Measurements from ENCODE around the gene KCTD15.

Gene KCTD15

DNA sequence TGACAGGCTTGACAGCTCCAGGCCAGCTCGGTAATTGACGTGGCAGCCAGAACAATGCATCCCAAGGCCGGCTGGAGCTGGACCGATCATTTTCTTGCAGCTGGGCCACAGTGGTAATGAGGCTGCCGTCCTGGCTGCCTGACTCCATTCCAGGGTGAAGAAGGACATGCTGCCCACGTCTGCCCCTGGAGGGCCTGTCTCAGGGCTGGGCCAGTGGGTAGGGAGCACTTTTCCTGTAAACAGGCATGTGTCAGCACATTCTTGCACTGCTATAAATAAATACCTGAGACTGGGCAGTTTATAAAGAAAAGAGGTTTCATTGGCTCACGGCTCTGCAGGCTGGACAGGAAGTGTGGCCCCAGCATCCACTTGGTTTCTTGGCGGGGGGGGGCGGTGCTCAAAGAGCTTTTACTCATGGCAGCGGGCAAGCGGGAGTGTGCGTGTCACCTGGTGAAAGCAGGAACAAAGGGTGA lies 38.1 kb upstream of the KCTD15 start:
- TF ChIP-seq, protein P1, sequence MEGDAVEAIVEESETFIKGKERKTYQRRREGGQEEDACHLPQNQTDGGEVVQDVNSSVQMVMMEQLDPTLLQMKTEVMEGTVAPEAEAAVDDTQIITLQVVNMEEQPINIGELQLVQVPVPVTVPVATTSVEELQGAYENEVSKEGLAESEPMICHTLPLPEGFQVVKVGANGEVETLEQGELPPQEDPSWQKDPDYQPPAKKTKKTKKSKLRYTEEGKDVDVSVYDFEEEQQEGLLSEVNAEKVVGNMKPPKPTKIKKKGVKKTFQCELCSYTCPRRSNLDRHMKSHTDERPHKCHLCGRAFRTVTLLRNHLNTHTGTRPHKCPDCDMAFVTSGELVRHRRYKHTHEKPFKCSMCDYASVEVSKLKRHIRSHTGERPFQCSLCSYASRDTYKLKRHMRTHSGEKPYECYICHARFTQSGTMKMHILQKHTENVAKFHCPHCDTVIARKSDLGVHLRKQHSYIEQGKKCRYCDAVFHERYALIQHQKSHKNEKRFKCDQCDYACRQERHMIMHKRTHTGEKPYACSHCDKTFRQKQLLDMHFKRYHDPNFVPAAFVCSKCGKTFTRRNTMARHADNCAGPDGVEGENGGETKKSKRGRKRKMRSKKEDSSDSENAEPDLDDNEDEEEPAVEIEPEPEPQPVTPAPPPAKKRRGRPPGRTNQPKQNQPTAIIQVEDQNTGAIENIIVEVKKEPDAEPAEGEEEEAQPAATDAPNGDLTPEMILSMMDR (IDR thresholded peaks at IDR 0.05; ENCODE audit: borderline replicate concordance, insufficient read depth, low read depth, low read length): no peak
- H3K4me3 ChIP-seq (ENCODE audit: low read depth, low read length): no peak overlapping the region

DNA sequence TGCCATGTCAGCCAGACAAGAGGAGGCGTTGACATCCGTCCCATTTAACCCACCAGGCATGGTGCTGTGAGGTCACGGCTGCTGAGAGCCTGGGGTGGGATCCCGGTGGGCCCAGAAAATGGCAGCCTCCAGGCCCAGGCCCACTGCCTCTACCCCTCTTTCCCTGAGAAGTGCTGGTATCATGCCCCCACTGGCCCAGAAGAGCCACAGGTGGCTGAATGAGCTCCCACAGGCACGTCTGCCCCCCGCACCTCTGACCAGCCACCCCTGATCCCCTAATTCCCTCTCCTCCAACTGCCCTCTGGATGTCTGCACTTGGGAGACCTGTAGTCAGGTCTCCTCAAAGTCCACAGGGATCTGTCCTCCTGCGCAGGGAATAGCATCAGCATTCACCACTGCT lies 37.3 kb upstream of the KCTD15 start:
- TF ChIP-seq, protein P1 (IDR thresholded peaks at IDR 0.05; ENCODE audit: borderline replicate concordance, insufficient read depth, low read depth, low read length): no peak
- no peak overlapping the region for H3K4me3 ChIP-seq (ENCODE audit: low read depth, low read length)

DNA sequence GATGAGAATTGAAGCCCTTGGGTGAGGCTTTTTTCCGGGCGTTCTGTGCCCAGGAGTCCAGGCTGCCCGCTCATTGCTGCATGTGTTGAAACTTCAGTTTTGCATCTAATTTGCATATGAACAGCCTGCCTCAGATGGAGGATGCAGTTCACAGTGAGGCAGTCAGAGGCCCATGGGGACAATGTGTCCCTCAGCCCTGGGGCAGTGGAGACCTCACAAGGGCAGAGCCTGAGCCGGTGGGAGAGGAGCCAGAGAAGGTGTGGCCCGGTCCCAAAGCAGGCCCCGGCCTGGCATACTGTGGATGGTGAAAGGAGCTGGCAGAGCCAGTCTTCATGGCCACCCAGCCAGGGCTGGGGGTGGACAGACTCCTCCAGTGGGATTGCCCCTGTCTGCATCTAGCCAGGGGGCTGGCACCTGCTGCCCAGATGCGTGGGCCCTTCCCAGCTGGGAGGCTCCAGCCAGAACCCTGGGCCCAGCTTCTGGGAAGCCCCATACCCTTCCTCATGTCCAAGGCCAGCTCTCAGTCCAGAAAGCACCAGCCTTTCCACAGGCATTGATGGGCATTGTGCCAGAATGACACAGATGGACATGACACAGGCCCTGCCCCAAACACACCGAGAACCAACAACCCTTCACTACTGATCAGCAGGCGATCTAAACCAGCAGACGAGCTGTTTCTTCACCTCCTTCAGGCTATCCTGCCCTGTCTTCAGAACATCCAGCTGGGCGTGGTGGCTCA lies 32.9 kb upstream of the KCTD15 start:
- H3K4me3 ChIP-seq (ENCODE audit: low read depth, low read length): no peak overlapping the region
- TF ChIP-seq, protein P1 (IDR thresholded peaks at IDR 0.05; ENCODE audit: borderline replicate concordance, insufficient read depth, low read depth, low read length): no peak

DNA sequence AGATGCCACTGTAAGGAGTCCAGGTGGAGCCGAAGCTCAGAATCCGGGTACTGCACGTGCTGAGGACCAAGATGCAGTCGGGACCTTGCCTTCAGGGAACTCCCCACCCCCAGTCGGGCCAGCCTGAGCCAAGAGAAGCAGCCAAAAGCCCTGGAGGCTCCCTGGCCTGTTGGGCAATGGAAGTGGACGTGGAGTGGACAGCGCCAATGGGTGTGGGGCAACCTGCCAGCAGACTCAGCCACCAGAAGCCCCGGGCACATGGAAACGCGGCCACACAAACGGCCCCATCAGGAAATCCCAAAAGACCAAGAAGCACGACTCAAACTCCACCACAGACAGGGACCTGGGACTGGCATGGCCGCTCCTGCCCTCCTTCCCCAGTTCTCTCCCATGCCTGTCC lies 30.0 kb upstream of the KCTD15 start:
- no peak overlapping the region for H3K4me3 ChIP-seq (ENCODE audit: low read depth, low read length)

DNA sequence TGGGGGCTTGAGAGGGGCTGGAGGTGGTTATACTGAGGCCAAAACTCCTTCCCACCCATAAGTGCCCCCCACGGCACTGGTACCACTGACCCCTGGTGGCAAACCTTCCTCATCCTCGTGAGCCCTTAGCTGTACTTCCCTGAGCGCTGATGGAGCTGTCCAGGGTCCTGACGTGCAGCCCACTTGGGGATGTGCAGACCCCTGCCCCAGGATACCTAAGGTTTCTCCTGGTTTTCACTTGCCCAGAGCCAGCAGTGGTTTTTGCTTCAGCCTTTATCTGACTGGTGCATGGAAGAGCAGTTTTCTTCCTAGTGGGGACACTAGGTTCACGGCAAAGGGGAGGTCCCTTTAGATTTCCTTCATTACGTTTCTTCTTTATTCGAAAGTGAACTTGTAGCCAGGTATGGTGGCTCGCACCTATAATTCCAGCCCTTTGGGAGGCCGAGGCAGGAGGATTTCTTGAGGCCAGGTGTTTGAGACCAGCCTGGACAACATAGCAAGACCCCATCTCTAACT lies 28.7 kb upstream of the KCTD15 start:
- H3K4me3 ChIP-seq (ENCODE audit: low read depth, low read length): no peak overlapping the region

More for the DNA sequence above, 30.0 kb upstream of the KCTD15 start:
- TF ChIP-seq, protein P1 (IDR thresholded peaks at IDR 0.05; ENCODE audit: borderline replicate concordance, insufficient read depth, low read depth, low read length): no peak

DNA sequence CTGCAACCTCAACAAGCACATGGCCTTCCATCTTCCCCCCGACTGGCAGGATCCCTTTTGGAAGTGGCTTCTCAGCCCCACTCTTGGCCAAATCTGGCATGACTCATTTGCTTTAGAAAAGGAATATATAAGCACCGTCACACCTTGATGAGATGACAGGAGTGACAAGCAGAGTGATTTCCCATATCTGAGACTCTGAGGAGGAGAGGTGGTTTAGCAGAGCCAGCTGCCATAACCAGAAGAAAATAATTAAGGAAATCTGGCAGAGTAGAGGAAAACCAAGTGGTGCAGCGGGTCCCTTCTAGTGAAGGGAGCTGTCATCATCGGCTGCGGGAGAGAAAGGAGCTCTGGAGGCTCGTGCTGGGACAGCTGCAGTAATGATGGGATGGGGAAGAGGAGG lies 27.5 kb upstream of the KCTD15 start:
- TF ChIP-seq, protein P1 (IDR thresholded peaks at IDR 0.05; ENCODE audit: borderline replicate concordance, insufficient read depth, low read depth, low read length): no peak
- H3K4me3 ChIP-seq (ENCODE audit: low read depth, low read length): no peak overlapping the region

More for the DNA sequence above, 28.7 kb upstream of the KCTD15 start:
- TF ChIP-seq, protein P1 (IDR thresholded peaks at IDR 0.05; ENCODE audit: borderline replicate concordance, insufficient read depth, low read depth, low read length): no peak

DNA sequence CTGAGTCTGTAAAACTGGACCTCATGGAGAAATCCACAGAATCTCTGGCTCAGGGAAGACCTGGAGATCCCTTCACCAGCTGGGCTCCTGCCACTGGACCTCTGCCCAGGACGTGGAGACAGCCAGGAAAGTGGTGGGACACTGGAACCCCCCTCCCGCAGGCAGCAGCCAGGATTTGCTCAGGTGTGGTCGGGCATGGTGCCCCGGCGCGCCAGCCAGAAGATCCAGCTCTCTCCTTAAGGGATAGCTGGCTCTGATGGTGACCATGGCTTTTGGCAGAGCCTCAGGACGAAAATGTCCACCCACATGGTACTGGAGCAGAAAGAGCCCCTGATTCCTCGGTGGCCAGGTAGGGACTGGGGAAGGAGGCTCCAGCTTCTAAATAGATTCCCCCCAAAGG lies 26.6 kb upstream of the KCTD15 start:
- H3K4me3 ChIP-seq (ENCODE audit: low read depth, low read length): no peak overlapping the region
- TF ChIP-seq, protein P1 (IDR thresholded peaks at IDR 0.05; ENCODE audit: borderline replicate concordance, insufficient read depth, low read depth, low read length): no peak

All from GM12875 (cell line).